NCI-H226 (cell line): ENCODE results near the gene CD200.

Experiments used
- DNase-seq: peaks from one replicate; pipeline ENCODE4 v3.0.0-alpha.2; 2015

CD200 gene

DNA sequence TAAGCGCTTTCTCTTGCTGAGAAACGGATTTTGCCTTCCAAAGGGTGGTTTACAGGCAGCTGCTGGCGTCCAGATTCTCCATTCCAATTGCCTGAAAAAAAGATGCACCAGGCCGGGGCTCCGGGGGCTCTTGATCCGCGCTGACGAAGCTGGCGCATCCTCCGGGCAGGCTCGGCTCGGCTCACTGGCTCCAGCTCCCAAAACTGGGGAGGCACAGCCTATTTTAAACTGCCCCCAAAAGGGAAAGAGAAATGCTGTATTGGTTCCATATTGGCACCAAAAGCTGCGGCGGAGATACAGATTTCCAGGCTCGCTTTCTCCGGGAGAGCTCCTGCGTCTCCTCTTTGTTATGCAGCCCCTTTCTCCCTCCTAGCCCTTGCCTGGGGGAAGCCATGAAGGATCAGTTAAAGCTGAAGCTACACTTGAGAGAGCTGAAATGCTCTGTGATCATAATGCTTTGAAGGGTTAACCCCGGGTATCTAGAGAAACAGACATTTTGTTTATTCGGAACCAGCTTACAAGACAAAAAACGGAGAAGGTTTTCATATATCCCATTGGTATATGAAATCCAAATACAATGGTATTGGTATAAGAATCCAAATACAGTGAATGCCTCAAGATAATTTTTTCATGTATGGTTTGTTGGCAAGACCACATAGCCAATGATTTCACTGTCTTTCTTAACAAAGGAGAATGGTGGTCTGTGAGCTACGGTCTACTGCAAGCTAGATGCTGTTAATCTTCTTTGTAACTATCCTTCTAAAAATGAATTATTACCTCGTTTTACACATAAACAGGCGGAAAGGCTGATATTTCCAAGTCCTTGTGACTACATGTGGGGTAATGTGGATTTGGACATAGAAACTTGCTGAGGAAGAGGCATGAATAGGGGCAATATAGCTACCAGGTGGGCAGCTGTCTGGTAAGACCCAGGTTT is 693 bp downstream of the CD200 start:
- peak; percentile 48 for DNase-seq

DNA sequence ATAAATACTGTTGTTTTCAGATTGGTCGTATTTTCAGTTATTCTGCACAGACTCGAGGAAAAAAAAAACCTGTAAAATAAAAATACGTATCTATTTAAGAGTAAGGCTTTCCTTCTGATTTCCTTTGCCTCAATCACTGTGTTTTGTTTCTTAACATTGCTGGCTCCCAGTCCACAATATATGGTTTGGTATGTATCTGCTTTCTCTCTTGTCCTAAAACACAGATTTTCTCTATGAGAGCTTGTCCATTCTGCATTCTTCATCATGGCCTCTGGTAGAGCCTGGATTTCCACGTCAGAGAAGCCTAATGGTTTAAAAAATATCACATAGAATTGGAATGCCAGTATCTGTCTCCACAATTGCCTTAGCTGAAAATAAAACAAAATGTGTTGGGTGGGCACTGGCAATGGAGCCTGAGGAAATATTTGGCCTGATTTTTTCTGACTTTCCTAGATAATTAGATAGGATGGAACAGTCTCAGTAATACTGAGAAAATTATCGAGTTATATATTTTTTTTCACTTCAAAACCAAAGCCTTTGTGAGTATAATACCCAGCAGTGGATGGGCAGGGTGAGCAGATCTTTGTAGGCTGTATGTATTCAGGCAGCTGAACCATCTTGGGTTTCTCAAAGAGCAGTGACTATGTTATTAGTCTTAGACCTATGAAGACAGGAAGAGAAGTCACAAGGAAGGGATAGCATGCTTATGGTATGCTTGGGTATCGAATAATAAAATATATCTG is 1.9 kb downstream of the CD200 start:
- DNase-seq, result no peak

DNA sequence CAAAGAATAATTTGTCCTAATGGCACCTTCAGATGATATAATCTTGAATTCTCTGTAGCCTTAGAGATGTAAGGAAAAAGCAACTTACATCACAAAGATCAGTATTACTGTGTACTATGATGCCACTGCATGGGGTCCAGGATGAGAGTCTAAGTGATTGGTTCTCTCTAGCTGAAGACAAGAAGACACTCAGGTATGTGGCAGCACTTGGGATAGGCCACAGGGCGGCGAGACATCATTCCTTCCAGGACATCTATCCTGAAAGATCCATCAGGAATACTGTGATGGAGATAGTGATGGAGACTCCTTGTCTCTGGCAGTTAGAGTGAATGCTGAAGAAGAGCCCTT is 2.5 kb downstream of the CD200 start:
- DNase-seq, result no peak

DNA sequence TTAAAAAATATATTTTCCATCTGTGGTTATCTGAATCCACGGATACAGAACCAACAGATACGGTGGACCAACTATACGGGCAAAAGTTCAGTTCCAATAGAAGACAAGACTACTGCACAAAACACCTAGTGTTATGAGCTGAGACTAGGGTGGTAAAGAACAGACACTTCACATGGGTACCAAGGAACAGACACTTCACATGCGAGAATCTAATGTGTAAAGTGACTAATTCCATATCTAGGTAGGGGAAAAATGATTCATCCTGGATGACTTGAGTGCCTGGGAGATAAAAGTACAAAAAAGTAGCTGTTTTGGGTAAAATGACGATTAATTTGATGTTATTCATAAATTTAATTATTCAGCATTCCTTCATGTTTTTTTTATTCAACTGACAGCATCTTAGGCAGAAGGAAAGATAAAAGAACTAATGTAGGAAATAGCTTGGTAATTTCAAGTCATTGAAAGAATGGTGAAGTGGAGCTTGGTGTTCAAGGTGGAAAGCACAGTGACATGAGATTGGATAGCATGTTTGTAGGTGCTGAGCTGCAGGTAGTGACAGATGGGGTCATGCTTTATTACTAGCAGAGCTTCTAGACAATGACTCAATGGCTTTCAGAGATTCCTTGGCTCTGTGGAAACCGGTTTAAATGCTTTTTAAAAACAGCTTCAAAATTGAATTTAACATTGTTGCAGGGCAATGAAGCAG is 5.2 kb downstream of the CD200 start:
- peak; percentile 41 for DNase-seq

DNA sequence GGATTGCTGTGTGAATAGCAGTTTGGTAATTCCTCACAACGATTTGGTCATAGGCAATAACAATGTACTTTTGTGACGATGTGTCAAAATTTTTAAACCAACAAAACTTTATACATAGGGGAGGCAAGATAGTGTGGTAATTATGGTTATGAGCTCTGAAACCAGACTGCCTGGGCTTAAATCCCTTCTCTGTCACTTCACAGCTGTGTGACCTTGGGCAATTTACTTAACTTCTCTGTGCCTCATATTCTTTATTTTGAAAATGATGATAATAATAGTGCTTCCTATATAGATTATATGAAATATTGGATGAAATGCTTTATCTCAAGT is 5.7 kb downstream of the CD200 start:
- DNase-seq, result no peak

DNA sequence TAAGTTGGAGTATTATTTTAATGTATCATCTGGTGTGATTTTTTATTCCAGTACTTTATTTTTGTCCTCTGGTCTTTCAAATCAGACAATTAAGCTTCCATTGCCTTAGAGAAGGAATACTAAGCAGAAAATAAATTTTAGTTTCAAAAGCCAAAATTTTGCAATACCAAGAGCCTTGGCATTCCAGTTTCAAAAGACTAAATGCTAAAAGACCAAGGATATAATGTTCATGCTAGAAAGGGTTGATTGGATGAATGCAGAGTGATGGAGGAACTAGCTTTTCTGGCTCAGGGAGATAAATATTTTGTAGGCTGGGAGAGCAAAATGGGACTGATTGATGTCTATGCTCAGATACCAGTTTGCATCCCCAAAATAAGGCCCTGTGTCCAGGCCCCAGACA is 6.2 kb downstream of the CD200 start:
- no peak for DNase-seq

DNA sequence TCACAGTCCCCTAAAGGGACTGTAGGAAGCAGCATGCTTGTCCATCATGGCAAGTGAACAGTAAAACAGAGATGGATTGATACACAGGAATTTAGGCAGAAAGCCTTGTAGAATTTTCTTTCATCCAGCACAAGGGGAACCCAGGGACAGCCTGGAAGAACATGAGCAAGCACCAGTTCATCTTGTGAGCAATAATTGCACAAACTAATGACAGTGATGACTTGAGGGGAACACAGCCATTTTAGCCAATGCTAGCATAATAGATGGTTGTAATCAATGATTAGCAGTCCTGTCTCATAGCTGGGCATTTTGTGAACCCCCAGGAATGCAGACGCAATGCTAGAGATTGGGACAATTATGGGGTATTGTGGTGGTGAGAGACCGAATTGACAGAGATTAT is 6.7 kb downstream of the CD200 start:
- no peak for DNase-seq

DNA sequence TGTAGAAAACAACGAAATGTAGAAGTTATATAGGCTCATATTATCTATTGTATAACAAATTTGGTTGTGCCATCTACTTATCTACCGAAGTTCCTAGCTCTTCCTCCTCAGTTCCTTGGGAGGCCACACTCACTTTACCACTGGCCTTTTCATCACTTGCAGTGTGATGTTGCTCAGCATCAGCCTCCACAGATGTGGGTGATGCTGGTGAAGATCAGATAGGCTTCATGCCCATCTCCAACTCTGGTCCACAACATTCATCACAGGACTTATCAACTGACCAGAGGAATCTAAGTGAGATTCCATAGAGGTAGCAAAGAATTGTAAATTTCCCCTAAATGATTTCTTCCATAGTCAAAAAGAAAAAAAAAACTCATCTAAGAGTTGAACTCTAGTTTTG is 8.4 kb downstream of the CD200 start:
- DNase-seq, result peak; percentile 57

DNA sequence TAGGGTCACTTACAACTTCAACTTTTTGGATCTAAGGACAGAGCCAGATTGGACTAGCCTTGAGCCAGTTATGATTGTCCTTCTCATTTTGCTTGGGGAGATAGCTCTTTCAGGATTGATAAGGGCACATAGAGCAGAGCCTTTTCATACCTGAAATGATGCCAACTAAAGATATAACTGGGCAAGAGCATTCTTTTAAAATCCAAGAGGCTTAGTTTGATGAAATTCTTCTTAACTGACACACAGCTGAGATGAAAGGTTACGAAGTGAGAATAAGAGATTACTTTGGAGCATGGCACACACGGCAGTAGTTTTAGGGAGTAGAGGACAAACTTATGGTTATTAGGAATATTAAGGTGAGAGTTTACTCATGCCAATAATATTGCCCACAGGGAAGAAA is 12.7 kb downstream of the CD200 start:
- peak; percentile 90 for DNase-seq

DNA sequence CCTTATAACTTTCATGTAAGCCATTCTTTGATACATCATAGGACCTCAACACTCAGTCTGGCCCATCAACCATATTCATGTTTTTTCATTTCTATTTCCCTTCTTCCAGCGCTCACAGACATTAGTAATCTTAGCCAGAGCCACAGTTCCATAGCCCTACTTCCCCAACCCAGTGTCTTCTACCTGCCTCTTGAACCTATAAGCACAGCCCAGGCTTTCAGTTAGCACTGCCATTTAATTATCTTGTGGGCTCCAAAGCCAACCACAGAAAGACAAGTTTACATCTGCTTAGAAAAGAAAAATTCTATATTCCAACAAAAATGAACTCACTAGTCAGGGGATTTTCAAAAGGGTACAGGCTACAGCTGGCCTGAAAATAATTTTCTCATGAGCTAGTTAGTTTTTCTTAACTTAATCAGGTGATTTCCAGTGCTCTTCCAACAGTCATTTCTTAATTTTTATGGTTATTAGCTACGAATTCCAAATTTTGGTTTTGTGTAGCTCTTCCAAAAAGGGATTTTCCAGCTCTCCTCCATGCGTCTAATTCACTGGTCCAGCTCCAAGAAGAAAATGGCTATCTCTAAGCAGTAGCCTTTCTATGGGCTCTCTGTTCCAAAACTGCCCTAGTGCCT is 13.7 kb downstream of the CD200 start:
- no peak for DNase-seq

DNA sequence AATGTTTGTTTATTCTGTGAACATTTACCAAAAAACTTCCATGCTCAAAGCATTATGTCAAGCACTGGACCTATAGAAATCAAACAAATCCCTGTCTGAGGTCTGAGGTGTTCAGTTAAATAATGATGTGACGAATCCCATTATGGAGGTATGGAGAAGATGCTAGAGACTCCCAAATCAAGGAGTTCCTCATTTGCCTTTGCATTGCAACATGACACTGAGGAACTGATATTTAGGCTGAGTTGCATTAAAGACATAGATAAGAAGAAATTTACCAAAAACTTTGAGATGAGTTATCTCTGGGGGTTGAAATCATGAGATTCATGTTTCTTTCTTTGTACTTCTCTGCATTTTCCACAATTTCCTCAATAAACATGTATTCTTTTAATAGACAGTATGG is 16.0 kb downstream of the CD200 start:
- DNase-seq, result no peak

DNA sequence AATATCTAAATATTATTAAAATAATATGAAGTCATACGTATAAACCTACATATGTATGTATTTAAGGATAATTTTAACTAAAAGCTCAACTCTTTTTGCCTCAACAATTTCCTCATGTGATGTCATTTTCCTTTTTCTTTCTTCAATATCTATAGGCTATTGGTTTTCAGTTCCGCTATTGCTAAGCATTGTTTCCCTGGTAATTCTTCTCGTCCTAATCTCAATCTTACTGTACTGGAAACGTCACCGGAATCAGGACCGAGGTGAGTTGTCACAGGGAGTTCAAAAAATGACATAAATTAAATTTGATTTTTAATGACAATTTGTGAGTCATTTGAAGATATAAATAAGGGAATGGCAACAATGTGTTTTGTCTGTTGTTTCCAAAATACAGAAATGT is 16.6 kb downstream of the CD200 start:
- no peak for DNase-seq

DNA sequence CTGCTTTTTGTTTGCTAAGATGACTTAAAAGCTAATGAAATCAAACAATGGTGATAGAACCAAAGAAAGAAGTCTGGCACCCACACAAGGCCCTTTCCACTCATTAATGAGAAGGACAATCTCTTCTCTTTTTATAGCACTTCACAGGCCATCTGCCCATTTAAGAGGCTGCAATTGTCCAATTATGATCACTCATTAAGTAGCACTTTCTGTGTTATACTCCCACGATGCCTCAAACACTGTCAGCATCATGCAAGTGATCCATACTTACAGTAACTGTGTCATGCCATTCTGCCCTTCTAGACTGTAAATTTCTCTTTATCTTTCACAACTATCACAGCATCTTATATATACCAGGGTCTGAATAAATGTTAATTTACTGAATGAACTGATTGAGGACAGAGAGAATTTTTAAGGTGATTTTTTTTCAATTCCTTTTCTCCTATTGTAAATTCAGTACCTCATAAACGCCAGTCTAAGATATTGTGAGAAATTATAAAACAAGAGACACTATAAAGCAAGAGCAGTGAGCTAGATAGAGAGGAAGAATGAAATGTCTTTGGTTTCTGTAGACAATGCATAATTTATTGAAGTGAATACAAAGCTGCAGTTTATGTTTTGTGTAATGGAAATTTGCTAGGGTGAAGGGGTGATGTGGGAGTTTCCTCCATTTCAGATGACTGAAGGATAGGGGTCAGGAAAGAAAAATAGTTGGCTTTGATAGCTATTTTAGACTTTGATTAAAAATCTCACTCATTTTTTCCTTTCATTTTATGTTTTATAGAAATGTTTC is 17.3 kb downstream of the CD200 start:
- DNase-seq, result no peak

DNA sequence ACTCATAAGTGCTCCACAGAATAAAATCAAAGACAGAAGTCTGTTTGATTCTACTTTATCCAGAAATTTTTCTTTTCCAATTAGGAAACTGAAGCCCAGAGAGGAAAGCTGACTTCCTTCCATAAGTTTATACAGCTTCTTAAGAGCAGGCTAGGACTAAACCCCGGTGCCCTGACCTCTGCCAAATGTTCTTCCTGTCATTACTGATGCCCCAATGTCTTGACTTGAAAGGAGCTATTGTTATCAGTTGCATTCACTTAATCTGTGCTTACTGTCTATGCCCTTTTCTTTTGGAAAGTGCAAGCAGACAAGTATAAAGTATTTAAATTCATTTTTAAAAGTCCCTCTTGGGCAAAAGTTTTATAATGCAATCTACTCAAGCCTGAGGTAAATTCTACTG is 18.1 kb downstream of the CD200 start:
- no peak for DNase-seq

DNA sequence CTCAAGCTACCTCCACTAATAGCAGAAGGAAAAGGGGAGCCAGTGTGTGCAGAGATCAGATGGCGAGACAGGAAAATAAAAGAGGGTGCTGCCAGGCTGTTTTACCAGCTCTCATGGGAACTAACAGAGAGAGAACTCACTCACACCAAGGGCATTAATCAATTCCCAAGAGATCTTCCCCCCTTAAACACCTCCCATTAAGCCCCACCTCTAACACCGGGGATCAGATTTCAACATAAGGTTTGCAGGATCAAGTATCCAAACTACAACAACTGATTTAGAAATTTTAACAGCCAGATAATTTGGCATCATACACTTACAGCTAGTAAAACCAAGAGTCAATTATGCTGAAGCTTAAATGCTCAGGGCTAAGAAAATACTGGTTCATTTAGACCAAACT is 18.9 kb downstream of the CD200 start:
- no peak for DNase-seq

DNA sequence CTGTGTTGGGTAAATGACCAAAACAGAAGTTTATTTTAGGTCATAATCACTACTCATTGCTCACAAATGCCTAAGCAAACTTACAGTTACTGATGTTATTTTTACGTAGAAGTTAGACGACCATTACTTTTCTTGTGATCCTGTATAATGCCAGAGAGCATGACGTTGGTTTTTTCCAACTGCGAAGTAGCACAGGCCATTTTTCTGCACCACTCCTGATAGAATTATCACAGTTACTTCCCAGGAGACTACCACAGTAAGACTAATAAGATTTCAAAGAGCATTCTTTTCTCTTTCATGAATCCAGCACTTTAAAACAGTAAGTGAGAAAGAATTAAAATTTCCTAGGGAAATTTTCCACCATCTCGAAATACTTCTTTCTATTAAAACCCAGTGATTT is 19.8 kb downstream of the CD200 start:
- DNase-seq, result no peak

DNA sequence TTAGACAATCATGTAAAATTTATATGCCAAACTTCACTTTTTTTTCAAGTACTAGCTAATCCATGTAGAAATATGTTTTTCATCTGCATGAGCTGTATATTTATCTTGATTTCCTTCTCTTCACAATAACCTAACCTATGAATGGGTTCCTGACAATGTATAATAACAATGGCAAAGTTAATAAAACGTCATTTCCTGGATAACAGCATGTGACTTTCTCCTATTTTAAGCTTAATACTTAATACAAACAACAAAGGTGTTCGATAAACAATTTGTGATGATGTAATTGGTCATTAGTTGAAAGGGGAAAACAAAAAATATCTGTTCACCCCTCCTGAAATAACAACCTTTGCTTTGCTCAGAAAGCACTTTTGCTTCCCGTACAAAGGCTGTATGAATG is 20.4 kb downstream of the CD200 start:
- DNase-seq, result no peak

DNA sequence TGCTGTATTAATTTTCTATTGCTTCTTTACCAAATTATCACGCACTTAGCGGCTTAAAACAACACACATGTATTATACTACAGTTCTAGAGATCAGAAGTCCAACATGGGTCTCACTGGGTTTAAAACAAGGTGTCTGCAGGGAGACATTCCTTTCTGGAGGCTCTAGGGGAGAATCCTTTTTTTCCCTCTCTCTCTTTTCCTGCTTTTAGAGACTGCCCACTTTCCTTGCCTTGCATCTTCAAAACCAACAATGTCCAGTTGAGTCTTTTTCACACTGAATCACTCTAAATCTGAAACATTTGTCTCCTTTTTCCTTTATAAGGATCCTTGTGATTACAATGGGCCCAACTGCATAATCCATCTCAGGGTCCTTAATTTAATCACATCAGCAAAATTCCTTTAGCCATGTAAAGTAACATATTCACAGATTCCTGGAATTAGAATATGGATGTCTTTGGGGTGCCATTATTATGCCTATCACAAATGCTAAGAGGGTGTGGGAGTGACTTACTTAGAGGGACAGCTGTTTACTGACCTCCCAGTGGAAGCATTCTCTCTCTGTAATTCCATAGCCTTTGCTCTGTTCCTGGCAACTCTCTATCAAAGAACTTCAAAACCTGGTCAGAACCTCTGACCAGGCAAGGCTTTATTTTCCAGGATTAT is 21.8 kb downstream of the CD200 start:
- no peak for DNase-seq

DNA sequence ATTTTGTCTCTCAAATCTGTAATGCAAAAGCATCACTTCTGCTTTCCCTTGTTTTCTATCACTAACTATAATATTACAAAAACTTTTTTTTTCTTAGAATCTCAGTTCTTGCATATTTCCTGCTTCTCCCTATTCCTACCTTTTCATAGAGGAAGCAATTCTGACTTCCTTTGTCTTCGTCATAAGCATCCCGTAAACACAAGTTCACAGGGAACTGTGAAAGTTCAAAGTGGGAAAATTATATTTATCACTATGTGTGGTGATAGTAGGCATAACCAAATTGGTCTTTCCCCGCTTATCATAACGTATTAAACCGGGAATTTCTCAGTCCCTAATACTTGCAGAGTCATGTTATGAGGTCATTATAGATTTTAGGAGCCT is 22.3 kb downstream of the CD200 start:
- DNase-seq, result peak; percentile 38

DNA sequence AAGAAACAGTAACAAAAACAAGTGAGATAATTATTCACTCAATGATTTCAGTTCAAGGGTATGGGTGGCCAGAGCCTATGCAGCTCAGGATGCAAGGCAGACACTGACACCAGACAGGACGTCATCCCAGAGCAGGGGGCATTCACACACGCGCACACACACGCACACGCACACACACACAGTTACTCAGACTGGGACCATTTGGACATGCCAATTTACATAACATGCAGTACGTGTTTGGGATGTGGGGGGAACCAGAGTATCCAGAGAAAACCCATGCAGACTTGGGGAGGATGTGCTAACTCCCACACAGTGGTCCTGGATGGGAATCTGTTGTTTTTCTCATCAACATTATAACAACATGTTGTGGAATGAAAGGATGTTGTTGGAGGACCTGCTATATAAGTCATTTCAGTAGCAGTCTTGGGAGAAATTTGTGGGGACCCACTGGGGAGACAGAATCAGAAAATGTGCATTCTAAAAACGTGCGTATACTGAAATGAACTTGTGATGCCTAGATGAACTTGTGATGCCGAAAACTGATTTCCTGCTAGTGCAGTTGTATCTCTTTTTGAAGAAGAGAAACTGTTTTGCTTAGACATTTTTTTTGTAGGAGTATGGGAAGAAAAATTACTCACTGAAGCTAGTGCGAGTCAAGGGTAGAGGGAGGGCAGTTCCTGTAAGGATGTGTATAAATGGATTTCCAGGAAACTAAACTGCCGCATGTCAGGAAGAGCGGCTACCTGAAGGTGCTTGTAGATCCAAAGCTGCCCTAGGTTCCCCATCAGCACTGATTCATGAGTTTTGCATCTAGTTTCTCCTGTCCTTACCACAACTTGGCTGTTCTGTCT is 25.2 kb downstream of the CD200 start:
- peak; percentile 14 for DNase-seq

DNA sequence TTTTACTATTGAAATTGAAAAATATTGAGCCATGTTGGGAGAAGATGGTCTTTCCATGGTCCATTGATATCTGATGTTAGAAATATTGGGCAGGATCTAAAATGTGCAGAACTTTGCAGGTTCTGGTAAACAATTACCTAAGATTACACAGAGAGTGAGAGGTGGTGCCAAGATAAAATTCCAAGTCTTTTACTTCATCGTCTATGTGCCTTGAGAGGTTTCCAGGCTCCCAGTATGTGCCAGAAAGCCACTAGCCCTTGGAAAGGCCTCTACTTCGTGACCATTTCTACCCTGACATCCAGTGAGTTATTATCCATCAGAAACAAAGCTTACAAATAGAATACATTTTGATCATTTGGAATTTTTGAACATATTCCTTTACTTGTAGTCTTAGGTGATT is 27.6 kb downstream of the CD200 start:
- peak; percentile 84 for DNase-seq
